Lung (tissue), 12 donors: Measurements from ENCODE around the gene THSD7B. TPM values are rescaled to one million over a fixed set of nuclear protein-coding genes. Genes with fewer than 3 reads are reported as not detected.

Source experiments
- ATAC-seq: fragments of 200-7000 bp; cut with Tn5 transposase; one replicate; pipeline ENCODE4 v1.9.1; 2020; ENCODE audit warnings: moderate number of reproducible peaks; ENCODE audit not compliant: insufficient read depth, low FRiP score
- DNase-seq, 3 donors: peaks; one replicate each; pipeline ENCODE4 v3.0.0-alpha.2; 2013 to 2017
- H3K27ac ChIP-seq, 2 donors: one replicate each; pipeline ENCODE4 v1.5.1; 2013; ENCODE audit warnings: mild to moderate bottlenecking in 2 of 2, moderate library complexity in 2 of 2, control low read depth in 1 of 2, inconsistent platforms in 1 of 2, low read depth in 1 of 2, low read length in 1 of 2
- H3K27me3 ChIP-seq, 3 donors: one replicate each; pipeline ENCODE4 v1.5.1; 2013; ENCODE audit warnings: low read length in 2 of 3; ENCODE audit not compliant: control insufficient read depth in 3 of 3, insufficient read depth in 3 of 3
- H3K36me3 ChIP-seq, 4 donors: one replicate each; pipeline ENCODE4 v1.5.1; 2013; ENCODE audit warnings: low read length in 4 of 4, mild to moderate bottlenecking in 1 of 4, moderate library complexity in 1 of 4; ENCODE audit not compliant: control insufficient read depth in 4 of 4, insufficient read depth in 4 of 4
- H3K4me1 ChIP-seq, 5 donors: one replicate each; pipeline ENCODE4 v1.5.1; 2013; ENCODE audit warnings: low read length in 5 of 5, mild to moderate bottlenecking in 2 of 5, moderate library complexity in 1 of 5; ENCODE audit not compliant: control insufficient read depth in 5 of 5, insufficient read depth in 5 of 5
- H3K4me3 ChIP-seq: one replicate; pipeline ENCODE4 v1.5.1; 2013; ENCODE audit warnings: mild to moderate bottlenecking, control low read depth, moderate library complexity
- H3K9ac ChIP-seq, 2 donors: one replicate each; pipeline ENCODE4 v1.5.1; 2013; ENCODE audit warnings: low read length in 2 of 2, control low read depth in 1 of 2; ENCODE audit not compliant: insufficient read depth in 1 of 2
- H3K9me3 ChIP-seq, 4 donors: one replicate each; pipeline ENCODE4 v1.5.1; 2013; ENCODE audit warnings: low read length in 3 of 4, mild to moderate bottlenecking in 1 of 4, moderate library complexity in 1 of 4; ENCODE audit not compliant: control insufficient read depth in 4 of 4, insufficient read depth in 3 of 4
- WGBS, 2 donors: extraction: QIAGEN DNeasy Blood & Tissue Kit; methylation state at CpG; one replicate each; pipeline ENCODE4 v1.1.7; 2013; 5-methylcytosine and 5-hydroxymethylcytosine counted together
- polyA plus RNA-seq, 2 donors: library from polyadenylated mRNA; stranded (reverse); fragments of 200-250 nt; gene quantifications; one replicate each; pipeline ENCODE4 v1.2.1, GENCODE V29; 2013
- total RNA-seq, 2 donors: library from RNA; depleted of rRNA in 1 of 2; stranded (reverse); fragments of >200 nt in 1 of 2; gene quantifications; one replicate each; pipeline ENCODE4 v1.2.1, GENCODE V29; 2014 to 2021
- TF ChIP-seq, protein P1 (sequence below): IDR thresholded peaks from 2 replicates; pipeline ENCODE4 v1.5.1; 2012; ENCODE audit warnings: mild to moderate bottlenecking; ENCODE audit errors: control extremely low read depth, extremely low read depth
- donor health status: control.
- donor health status: control.
- donor health status: Bipolar disorder and iron deficiency.
- donor health status: healthy.
- donor health status: DM: yes; HTN: yes; CAD: no.

The THSD7B gene
- total and polyA plus RNA-seq, 4 donors = 0.03 to 8.2 (median 0.14) TPM

GRCh38 chr2:137138263-137138662 is 372.9 kb downstream of the THSD7B start:
- TF ChIP-seq, protein P1, sequence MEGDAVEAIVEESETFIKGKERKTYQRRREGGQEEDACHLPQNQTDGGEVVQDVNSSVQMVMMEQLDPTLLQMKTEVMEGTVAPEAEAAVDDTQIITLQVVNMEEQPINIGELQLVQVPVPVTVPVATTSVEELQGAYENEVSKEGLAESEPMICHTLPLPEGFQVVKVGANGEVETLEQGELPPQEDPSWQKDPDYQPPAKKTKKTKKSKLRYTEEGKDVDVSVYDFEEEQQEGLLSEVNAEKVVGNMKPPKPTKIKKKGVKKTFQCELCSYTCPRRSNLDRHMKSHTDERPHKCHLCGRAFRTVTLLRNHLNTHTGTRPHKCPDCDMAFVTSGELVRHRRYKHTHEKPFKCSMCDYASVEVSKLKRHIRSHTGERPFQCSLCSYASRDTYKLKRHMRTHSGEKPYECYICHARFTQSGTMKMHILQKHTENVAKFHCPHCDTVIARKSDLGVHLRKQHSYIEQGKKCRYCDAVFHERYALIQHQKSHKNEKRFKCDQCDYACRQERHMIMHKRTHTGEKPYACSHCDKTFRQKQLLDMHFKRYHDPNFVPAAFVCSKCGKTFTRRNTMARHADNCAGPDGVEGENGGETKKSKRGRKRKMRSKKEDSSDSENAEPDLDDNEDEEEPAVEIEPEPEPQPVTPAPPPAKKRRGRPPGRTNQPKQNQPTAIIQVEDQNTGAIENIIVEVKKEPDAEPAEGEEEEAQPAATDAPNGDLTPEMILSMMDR = no peak
- Histone ChIP-seq H3K4me1 (peaks cover 0 to 2% (median 0%) of the 10 kb centered on the region in 5 donors), H3K9ac (no peak overlapping the region), H3K4me3 (no peak overlapping the region), H3K36me3 (no peaks in the 10 kb centered on the region), H3K27ac (no peak overlapping the region), H3K27me3 (no peaks in the 10 kb centered on the region), H3K9me3 (peaks cover 0 to 2% (median 0%) of the 10 kb centered on the region in 4 donors)
- no peak for ATAC-seq
- no peak for DNase-seq

DNA sequence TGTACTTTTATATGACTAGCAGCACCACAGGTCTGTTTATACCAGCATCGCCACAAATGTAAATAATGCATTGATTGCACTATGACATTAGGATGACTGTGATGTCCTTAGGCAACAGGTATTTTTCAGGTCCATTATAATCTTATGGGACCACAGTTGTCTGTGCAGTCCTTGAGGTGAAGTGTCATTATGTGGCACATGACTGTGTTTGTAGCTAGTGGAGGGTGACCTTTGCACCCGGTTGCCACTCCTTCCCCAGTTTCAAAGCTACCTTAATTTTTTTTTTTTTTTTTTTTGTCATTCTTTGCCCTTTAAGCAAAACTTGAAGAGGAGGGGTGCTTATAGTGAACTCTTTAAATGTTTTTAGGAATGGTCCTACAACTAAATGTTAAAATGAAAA is 386.4 kb downstream of the THSD7B start:
- 83 to 84% methylated on average over 2 of the region's 2 CpGs for WGBS, 2 donors
- Histone ChIP-seq H3K9me3 (no peaks in the 10 kb centered on the region), H3K4me3 (no peak overlapping the region), H3K36me3 (no peaks in the 10 kb centered on the region), H3K27ac (no peak overlapping the region), H3K27me3 (no peaks in the 10 kb centered on the region), H3K4me1 (no peaks in the 10 kb centered on the region), H3K9ac (no peak overlapping the region)
- DNase-seq (no peak), ATAC-seq (no peak)
- TF ChIP-seq, protein P1 = no peak

GRCh38 chr2:137154946-137155345 is 389.6 kb downstream of the THSD7B start:
- Histone ChIP-seq H3K27me3 (no peaks in the 10 kb centered on the region), H3K27ac (no peak overlapping the region), H3K9ac (no peak overlapping the region), H3K4me1 (no peaks in the 10 kb centered on the region), H3K9me3 (no peaks in the 10 kb centered on the region), H3K36me3 (no peaks in the 10 kb centered on the region), H3K4me3 (no peak overlapping the region)
- no peak for ATAC-seq
- TF ChIP-seq, protein P1 = no peak
- DNase-seq = no peak
- WGBS, 2 donors = 92 to 93% methylated on average over 1 of the region's 1 CpG
